ENCODE data around the gene CFAP20. TPM values are rescaled to one million over a fixed set of nuclear protein-coding genes. Genes with fewer than 3 reads are reported as not detected.

The CFAP20 gene
- total and polyA plus RNA-seq, 4 donors = 22.1 to 30.6 (median 24.6) TPM

DNA sequence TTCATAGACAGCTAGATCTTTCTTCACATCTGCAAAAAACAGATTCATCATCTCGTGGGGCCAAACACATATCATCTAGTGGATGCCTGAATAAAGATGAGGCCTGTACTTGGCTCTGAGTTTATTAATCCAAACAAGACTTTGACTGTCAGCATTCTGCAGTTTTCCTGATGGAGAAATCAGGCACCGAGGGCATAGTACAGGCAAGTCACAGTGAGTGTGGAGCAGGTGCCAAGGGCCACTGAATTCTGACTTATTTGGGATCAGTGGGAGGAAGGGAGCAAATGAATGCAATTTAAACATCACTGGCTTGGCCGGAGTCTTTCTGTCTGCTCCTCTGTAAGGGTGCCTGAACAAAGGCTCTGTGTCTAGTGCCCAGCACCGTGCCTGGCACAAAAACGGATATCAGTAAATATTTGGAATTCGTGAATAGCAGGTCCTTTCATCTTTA is 975 bp downstream of the CFAP20 start:
- Histone ChIP-seq H3K4me3 (ENCODE audit: low read depth in 1 of 3, low read length in 3 of 3) (peak overlapping the region; percentile 68 to 96 (median 89)), H3K9me3 (ENCODE audit: control insufficient read depth in 4 of 4, low read length in 3 of 4) (no peaks in the 10 kb centered on the region), H3K27me3 (ENCODE audit: control insufficient read depth in 4 of 4, insufficient read depth in 4 of 4, low read length in 3 of 4) (no peaks in the 10 kb centered on the region), H3K36me3 (ENCODE audit: control insufficient read depth in 4 of 4, insufficient read depth in 3 of 4, low read depth in 1 of 4, low read length in 3 of 4) (no peaks in the 10 kb centered on the region), H3K27ac (ENCODE audit: low read depth in 1 of 2, low read length in 2 of 2) (peak overlapping the region; percentile 80 to 95), H3K4me1 (ENCODE audit: control insufficient read depth in 4 of 4, insufficient read depth in 4 of 4, low read length in 3 of 4) (peaks cover 5 to 48% (median 38%) of the 10 kb centered on the region in 4 donors), H3K9ac (ENCODE audit: low read depth in 1 of 2, low read length in 2 of 2) (peak overlapping the region in 1 of 2 donors; percentile 75)
- no peak for DNase-seq (ENCODE audit: low spot score)
- 2% methylated on average over 6 of the region's 6 CpGs for WGBS
- TF ChIP-seq RAD21 (IDR thresholded peaks at IDR 0.05) (peak; percentile 41 to 61), FOXA1 (IDR thresholded peaks at IDR 0.05) (peak; percentile 58), YY1 (IDR thresholded peaks at IDR 0.05) (peak; percentile 79), EGR1 (IDR thresholded peaks at IDR 0.05; ENCODE audit: low read depth in 2 of 2) (peak in 1 of 2 donors; percentile 68), TAF1 (conservative IDR thresholded peaks at IDR 0.05) (peak; percentile 34), HNF4G (IDR thresholded peaks at IDR 0.05) (peak; percentile 86), NR2F2 (IDR thresholded peaks at IDR 0.05) (no peak), GABPA (IDR thresholded peaks at IDR 0.05 in 1 of 2, conservative IDR thresholded peaks at IDR 0.05 in 1 of 2) (peak in 1 of 2 donors; percentile 61), FOXA2 (IDR thresholded peaks at IDR 0.05) (peak; percentile 70), HNF4A (conservative IDR thresholded peaks at IDR 0.05) (peak; percentile 97), JUND (IDR thresholded peaks at IDR 0.05) (peak; percentile 42 to 72), SP1 (IDR thresholded peaks at IDR 0.05) (peak; percentile 93), RXRA (IDR thresholded peaks at IDR 0.05) (peak; percentile 79 to 86)
- TF ChIP-seq, protein P1, sequence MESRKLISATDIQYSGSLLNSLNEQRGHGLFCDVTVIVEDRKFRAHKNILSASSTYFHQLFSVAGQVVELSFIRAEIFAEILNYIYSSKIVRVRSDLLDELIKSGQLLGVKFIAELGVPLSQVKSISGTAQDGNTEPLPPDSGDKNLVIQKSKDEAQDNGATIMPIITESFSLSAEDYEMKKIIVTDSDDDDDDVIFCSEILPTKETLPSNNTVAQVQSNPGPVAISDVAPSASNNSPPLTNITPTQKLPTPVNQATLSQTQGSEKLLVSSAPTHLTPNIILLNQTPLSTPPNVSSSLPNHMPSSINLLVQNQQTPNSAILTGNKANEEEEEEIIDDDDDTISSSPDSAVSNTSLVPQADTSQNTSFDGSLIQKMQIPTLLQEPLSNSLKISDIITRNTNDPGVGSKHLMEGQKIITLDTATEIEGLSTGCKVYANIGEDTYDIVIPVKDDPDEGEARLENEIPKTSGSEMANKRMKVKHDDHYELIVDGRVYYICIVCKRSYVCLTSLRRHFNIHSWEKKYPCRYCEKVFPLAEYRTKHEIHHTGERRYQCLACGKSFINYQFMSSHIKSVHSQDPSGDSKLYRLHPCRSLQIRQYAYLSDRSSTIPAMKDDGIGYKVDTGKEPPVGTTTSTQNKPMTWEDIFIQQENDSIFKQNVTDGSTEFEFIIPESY (IDR thresholded peaks at IDR 0.05) = peak; percentile 63
- TF ChIP-seq, protein P2, sequence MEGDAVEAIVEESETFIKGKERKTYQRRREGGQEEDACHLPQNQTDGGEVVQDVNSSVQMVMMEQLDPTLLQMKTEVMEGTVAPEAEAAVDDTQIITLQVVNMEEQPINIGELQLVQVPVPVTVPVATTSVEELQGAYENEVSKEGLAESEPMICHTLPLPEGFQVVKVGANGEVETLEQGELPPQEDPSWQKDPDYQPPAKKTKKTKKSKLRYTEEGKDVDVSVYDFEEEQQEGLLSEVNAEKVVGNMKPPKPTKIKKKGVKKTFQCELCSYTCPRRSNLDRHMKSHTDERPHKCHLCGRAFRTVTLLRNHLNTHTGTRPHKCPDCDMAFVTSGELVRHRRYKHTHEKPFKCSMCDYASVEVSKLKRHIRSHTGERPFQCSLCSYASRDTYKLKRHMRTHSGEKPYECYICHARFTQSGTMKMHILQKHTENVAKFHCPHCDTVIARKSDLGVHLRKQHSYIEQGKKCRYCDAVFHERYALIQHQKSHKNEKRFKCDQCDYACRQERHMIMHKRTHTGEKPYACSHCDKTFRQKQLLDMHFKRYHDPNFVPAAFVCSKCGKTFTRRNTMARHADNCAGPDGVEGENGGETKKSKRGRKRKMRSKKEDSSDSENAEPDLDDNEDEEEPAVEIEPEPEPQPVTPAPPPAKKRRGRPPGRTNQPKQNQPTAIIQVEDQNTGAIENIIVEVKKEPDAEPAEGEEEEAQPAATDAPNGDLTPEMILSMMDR (IDR thresholded peaks at IDR 0.05; ENCODE audit: low read depth, low read length, missing input control) = no peak
- TF ChIP-seq, protein P3, sequence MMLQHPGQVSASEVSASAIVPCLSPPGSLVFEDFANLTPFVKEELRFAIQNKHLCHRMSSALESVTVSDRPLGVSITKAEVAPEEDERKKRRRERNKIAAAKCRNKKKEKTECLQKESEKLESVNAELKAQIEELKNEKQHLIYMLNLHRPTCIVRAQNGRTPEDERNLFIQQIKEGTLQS (IDR thresholded peaks at IDR 0.05) = no peak
- TF ChIP-seq, protein P4, sequence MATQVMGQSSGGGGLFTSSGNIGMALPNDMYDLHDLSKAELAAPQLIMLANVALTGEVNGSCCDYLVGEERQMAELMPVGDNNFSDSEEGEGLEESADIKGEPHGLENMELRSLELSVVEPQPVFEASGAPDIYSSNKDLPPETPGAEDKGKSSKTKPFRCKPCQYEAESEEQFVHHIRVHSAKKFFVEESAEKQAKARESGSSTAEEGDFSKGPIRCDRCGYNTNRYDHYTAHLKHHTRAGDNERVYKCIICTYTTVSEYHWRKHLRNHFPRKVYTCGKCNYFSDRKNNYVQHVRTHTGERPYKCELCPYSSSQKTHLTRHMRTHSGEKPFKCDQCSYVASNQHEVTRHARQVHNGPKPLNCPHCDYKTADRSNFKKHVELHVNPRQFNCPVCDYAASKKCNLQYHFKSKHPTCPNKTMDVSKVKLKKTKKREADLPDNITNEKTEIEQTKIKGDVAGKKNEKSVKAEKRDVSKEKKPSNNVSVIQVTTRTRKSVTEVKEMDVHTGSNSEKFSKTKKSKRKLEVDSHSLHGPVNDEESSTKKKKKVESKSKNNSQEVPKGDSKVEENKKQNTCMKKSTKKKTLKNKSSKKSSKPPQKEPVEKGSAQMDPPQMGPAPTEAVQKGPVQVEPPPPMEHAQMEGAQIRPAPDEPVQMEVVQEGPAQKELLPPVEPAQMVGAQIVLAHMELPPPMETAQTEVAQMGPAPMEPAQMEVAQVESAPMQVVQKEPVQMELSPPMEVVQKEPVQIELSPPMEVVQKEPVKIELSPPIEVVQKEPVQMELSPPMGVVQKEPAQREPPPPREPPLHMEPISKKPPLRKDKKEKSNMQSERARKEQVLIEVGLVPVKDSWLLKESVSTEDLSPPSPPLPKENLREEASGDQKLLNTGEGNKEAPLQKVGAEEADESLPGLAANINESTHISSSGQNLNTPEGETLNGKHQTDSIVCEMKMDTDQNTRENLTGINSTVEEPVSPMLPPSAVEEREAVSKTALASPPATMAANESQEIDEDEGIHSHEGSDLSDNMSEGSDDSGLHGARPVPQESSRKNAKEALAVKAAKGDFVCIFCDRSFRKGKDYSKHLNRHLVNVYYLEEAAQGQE (IDR thresholded peaks at IDR 0.05) = peak; percentile 66
- TF ChIP-seq, protein P5, sequence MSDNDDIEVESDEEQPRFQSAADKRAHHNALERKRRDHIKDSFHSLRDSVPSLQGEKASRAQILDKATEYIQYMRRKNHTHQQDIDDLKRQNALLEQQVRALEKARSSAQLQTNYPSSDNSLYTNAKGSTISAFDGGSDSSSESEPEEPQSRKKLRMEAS (IDR thresholded peaks at IDR 0.05) = peak; percentile 95

Data from liver (tissue), 9 donors.